Stimulated activated CD8-positive, alpha-beta memory T cell treated with anti-CD3 and anti-CD28 coated beads, Interleukin-4, amount 100 ng/mL, for 1 hour (primary cell): ENCODE results near the gene PNMT.
"Not testable (repeated sequence)": the region's sequence is repeated elsewhere in the genome, so short reads cannot be mapped to it uniquely, and the experiment has no call there.

Source experiments
- DNase-seq, 2 donors: peaks; one replicate each; pipeline ENCODE4 v3.0.0-alpha.2; 2020; ENCODE audit warnings: low read depth in 2 of 2, low spot score in 1 of 2

Gene PNMT

GRCh38 chr17:39706921-39707337 lies 38.7 kb downstream of the PNMT start:
- DNase-seq, result no peak

- no peak for DNase-seq
Observed at GRCh38 chr17:39709319-39709997, 41.2 kb downstream of the PNMT start.

DNA sequence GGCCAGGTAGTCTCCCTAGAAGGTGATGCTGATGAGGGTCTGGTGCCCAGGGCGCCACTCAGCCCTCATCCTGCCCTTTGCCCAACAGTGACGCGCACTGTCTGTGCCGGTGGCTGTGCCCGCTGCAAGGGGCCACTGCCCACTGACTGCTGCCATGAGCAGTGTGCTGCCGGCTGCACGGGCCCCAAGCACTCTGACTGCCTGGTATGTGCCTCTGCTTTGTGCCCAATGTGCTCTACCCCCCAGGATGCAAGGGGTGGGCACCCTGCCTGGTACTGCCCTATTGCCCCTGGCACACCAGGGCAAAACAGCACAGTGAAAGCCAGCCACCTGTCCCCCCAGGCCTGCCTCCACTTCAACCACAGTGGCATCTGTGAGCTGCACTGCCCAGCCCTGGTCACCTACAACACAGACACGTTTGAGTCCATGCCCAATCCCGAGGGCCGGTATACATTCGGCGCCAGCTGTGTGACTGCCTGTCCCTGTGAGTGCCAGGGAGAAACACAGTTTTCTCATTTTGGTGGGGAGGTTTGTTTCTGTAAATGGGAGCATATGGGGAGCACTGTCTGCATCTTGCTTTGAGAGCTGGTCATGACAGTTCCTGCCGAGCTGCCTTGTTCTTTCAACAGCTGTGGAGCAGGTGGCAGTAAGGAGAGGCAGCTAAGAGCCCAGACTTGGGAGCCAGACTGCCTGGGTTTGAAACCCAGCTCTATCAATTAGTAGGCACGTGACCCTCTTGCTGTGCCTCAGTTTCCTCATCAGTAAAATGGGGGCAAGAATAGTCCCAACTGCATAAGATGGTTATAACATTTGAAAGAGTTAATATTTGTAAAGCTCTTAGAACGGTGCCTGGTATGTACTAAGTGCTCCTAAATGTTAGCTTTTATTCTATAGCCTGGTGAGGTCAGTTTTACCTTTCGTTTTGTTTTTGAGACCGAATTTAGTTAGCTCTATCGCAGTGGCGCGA lies 42.0 kb downstream of the PNMT start:
- DNase-seq, result no peak

DNA sequence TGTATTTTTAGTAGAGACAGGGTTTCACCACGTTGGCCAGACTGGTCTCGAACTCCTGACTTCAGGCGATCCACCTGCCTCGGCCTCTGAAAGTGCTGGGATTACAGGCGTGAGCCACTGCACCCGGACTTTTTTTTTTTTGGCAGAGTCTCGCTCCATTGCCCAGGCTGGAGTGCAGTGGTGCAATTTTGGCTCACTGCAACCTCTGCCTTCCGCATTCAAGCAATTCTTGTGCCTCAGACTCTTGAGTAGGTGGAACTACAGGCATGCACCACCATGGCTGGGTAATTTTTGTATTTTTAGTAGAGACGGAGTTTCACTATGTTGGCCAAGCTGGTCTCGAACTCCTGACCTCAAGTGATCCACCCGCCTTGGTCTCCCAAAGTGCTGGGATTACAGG lies 42.8 kb downstream of the PNMT start:
- not testable (repeated sequence) for DNase-seq

GRCh38 chr17:39711851-39712250 lies 43.6 kb downstream of the PNMT start:
- no peak for DNase-seq

GRCh38 chr17:39714234-39714633 lies 46.0 kb downstream of the PNMT start:
- no peak for DNase-seq

GRCh38 chr17:39715375-39716072 lies 47.3 kb downstream of the PNMT start:
- no peak for DNase-seq

GRCh38 chr17:39716073-39716818 lies 48.0 kb downstream of the PNMT start:
- no peak for DNase-seq

GRCh38 chr17:39716879-39717536 lies 48.8 kb downstream of the PNMT start:
- no peak for DNase-seq

DNA sequence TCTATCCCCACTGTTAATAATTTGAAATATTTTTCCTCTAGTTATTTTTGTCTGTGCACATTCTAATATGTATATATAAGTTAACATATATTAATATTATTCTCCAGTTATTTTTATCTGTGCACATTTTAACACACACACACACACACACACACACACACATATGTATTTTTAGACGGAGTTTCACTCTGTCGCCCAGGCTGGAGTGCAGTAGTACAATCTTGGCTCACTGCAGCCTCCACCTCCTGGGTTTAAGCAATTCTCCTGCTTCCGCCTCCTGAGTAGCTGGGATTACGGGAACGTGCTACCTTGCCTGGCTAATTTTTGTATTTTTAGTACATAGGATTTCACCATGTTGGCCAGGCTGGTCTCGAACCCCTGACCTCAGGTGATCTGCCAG lies 49.4 kb downstream of the PNMT start:
- DNase-seq, result no peak

- no peak for DNase-seq
Observed at GRCh38 chr17:39719563-39720355, 51.5 kb downstream of the PNMT start.
